Left cardiac atrium (tissue), 4 donors: ENCODE results near the gene CDKL4. TPM values are rescaled to one million over a fixed set of nuclear protein-coding genes. Genes with fewer than 3 reads are reported as not detected.
"Not testable (repeated sequence)": the region's sequence is repeated elsewhere in the genome, so short reads cannot be mapped to it uniquely, and the experiment has no call there.

Source experiments
- ATAC-seq, 2 donors: fragments of 200-7000 bp; cut with Tn5 transposase; one replicate each; pipeline ENCODE4 v1.9.1; 2020; ENCODE audit warnings: mild to moderate bottlenecking in 2 of 2, moderate library complexity in 2 of 2
- DNase-seq: peaks from one replicate; pipeline ENCODE4 v3.0.0-alpha.2; 2020
- intact Hi-C, 2 donors: fragments of 100-400 bp; cut with DNase I; formaldehyde crosslinking; loops; one replicate each; pipeline versions ENCODE4 v1.14.1 to v1.15.1; 2022 to 2023
- total RNA-seq, 2 donors: library from RNA; stranded (reverse); fragmentation: NEBNext Ultra II Directional; extraction: Animal tissue kit (Norgen Biotek cat#: 25700); gene quantifications; one replicate each; pipeline ENCODE4 v1.2.1, GENCODE V29; 2021
- donor health status: DM: no; HTN: yes; CAD: no.
- donor health status: DM: no; HTN: yes; CAD: no; lungs with severe emphysema.
- donor health status: DM: yes; HTN: yes; CAD: no.
- donor health status: Dilated cardiomyopathy.

CDKL4 gene
- total RNA-seq, 2 donors from 2014 or later, result 0.84 to 0.88 TPM

DNA sequence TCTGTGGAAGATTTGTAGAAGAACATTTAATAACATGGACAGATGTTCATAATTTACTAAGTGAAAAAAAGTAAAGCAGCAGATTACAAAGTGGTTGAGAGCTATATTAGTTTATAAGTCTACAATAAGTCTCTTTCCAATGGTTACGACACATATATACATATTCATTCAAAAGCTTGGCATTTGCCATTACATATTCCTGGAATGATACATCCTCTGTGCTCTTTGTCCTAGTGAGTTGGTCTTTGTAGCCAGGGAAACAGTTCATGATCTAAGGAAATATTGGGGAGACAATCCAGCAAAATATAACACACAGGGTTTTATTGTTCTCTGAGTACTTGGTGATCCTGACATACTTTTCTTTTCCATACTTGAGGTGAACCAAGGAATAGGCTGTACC, 90.5 kb downstream of the CDKL4 start:
- DNase-seq (no peak), ATAC-seq (no peak)
- intact Hi-C loops, result loop anchor here in 1 of 2 donors (10.0 kb wide), 1 partner anchor 51 kb away; no protein-coding TSS in a partner anchor

DNA sequence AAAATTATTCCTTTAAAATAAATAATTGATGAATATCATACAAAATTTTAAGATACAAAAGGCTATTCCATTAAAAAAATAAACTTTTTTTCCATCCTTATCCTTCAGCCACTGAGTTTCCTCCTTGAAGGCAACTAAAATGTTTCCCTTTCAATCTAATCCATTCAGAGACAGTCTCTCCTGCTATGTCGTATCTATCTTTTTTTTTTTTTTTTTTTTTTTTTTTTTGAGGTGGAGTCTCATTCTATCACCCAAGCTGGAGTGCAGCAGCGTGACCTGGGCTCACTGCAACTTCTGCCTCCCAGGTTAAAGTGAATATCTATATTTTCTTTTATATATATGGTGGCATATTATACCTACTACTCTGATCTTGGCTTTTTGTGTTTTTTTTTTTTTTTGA, 91.3 kb downstream of the CDKL4 start:
- ATAC-seq (no peak), DNase-seq (no peak)
- intact Hi-C loops, result loop anchor here in 1 of 2 donors (10.0 kb wide), 1 partner anchor 52 kb away; no protein-coding TSS in a partner anchor

- DNase-seq, result no peak
- no peak for ATAC-seq
- intact Hi-C loops, result loop anchor here in 1 of 2 donors (10.0 kb wide), 1 partner anchor 54 kb away; no protein-coding TSS in a partner anchor
Measured at GRCh38 chr2:39150890-39151497, 92.8 kb downstream of the CDKL4 start.

- DNase-seq (no peak), ATAC-seq (no peak)
- intact Hi-C loops, result loop anchor here in 1 of 2 donors (10.0 kb wide), 1 partner anchor 55 kb away; no protein-coding TSS in a partner anchor
Measured at GRCh38 chr2:39150102-39150562, 93.6 kb downstream of the CDKL4 start.

- DNase-seq (no peak), ATAC-seq (no peak)
- intact Hi-C loops, result no loop called here
Measured at GRCh38 chr2:39146630-39147029, 97.1 kb downstream of the CDKL4 start.

DNA sequence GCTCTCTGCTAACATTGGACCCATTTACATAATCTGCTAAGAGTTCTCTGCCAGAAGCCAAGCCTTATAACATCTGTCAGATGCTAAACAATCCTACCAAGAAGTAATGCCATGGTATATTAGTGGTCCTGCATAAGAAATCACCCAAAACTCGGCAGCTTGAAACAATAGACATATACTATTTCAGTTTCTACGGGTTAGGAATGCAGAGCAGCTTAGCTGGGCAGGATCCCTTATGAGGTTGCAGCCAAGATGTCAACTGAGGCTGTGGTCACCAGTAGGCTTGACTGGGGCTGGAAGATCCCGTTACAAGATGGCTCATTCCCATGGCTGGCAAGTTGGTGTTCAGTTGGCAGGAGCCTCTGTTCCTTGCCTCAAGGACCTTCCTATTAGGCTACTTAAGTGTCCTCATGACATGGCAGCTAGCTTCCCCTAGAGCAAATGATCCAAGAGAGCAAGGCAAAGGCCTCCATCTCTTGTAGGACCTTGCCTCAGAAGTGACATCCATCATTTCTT, 97.8 kb downstream of the CDKL4 start:
- DNase-seq (no peak), ATAC-seq (no peak)
- intact Hi-C loops, result no loop called here

- DNase-seq (no peak), ATAC-seq (no peak)
- intact Hi-C loops, result no loop called here
Measured at GRCh38 chr2:39144416-39144815, 99.4 kb downstream of the CDKL4 start.

GRCh38 chr2:39142904-39143605, 100.7 kb downstream of the CDKL4 start:
- intact Hi-C loops, result no loop called here
- ATAC-seq (no peak), DNase-seq (no peak)

- intact Hi-C loops, result no loop called here
- ATAC-seq (peak; percentile 69 to 72), DNase-seq (no peak)
Measured at GRCh38 chr2:39141334-39142271, 102.2 kb downstream of the CDKL4 start.

DNA sequence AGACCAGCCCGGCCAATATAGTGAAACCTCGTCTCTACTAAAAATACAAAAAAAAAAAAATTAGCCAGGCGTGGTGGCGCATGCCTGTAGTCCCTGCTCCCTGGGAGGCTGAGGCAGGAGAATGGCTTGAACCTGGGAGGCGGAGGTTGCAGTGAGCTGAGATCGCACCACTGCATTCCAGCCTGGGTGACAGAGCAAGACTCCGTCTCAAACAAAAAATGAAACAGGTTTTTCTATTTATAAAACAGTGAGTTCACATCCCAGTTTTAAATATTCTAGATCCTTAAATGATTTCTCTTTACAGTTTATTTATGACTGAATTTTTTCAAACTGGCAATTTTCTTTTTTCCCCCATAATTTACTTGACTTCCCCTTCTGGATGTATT, 102.8 kb downstream of the CDKL4 start:
- intact Hi-C loops, ATAC-seq, DNase-seq: not testable (repeated sequence)

- no peak for DNase-seq
- intact Hi-C loops, result no loop called here
- peak in 1 of 2 donors; percentile 80 for ATAC-seq
Measured at GRCh38 chr2:39140322-39140847, 103.4 kb downstream of the CDKL4 start.

DNA sequence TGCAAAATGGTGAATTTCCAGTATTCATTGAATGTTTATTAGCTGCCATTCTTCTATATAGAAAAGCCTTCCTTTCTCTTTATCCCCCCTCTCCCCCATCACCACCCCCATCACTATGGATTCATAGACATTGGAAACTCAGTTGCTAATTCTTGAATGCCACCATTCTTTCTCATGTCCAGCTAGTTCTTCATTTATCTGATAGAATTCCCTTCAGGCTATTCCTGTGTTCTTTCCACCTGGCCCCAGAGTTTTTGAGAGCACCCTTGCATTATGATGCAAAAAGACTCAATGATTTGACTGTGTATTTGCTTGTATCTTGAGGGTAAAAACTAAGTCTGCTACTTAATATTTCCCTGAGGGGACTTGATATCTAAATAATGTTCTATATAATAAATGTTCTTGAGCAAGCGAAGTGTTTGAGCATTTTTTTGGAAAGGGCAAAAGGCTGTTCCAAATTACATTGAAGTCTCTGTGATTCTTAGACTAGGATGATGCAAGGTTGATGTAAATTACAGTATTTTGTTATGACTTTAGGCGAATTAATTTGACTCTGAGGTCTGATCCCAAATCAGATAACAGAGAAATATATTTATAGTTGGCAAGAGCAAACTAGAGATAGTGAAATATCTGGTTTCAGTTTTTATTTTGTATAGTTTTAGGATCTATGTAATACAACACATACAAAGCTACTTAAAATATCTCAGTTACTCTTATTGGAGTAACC, 104.1 kb downstream of the CDKL4 start:
- ATAC-seq (no peak), DNase-seq (no peak)
- intact Hi-C loops, result no loop called here

DNA sequence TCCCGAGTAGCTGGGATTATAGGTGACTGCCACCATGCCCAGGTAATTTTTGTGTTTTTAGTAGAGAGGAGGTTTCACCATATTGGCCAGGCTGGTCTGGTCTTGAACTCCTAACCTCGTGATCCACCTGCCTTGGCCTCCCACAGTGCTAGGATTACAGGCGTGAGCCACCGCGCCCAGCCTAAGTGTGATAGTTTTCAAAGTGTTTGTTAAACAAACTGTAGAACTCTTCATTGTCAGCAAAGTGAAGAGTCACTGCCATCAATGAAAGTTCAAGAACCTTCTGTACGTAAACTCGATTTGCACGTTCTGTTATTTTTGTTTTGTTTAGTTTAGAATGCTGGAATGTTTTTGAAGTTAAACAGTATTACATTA, 104.9 kb downstream of the CDKL4 start:
- intact Hi-C loops, result no loop called here
- DNase-seq (no peak), ATAC-seq (no peak)

GRCh38 chr2:39138187-39138836, 105.5 kb downstream of the CDKL4 start:
- DNase-seq, ATAC-seq, intact Hi-C loops: not testable (repeated sequence)

- intact Hi-C loops, result no loop called here
- ATAC-seq, result no peak
Measured at GRCh38 chr2:39136799-39137198, 107.0 kb downstream of the CDKL4 start.

DNA sequence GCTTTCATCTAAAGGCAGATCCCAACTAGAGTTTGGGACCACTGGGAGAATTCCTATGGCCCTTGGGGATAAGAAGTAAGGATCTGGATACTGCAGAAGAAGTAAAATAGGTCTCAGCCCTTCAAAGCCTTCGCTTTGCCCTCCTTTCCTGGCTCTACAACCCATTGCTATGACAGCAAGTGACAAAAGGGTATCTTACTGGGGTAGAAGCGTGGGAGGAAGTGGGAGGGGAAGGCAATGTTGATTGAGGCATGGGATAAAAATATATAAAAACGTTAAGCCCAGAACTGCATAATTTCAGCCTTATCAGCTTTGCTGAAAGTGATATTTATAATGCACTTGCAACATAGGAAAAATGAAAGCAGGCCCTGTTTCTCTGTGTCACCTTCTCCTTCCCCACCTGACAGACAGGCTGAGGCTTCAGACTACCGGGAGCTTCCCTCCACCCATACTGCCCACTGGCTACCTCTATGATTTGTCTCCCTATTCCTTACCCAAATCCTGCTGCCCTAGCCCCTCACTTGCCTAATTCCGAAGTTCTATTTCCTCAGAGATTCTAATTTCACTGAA, 108.0 kb downstream of the CDKL4 start:
- intact Hi-C loops, result no loop called here
- ATAC-seq (no peak), DNase-seq (no peak)

More at GRCh38 chr2:39136799-39137198, 107.0 kb downstream of the CDKL4 start:
- no peak for DNase-seq

DNA sequence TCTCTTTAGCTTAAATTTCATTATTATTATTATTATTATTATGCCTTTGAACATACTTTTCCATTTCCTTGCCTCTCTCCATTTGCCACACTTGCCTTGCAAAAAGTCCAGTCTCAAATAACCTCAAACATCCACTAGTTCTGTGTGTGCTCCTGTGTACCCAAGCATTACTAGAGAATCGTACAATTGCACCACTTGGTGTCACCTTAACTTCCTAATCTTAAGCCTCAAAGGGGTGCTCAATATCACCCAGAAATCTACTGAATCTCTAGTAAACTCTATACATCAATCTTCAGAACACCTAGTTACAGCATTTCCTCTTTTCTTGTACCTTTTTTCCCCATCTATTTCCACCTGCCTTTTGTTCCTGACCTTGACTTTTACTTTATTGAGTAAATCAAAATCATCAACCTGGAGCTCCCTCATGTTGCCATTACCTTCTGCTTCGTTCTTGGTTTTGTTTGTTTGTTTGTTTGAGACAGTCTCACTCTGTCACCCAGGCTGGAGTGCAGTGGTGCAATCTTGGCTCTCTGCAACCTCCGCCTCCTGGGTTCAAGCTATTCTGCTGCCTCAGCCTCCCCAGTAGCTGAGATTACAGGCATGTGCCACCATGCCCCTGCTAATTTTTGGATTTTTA, 110.4 kb downstream of the CDKL4 start:
- no peak for ATAC-seq
- intact Hi-C loops, result no loop called here

More for the DNA sequence above, 110.4 kb downstream of the CDKL4 start:
- DNase-seq, result no peak
